GM12878 (cell line): ENCODE measurements around the gene NR6A1. TPM values are rescaled to one million over a fixed set of nuclear protein-coding genes. Genes with fewer than 3 reads are reported as not detected.

ENCODE experiments used
- ATAC-seq: fragments of 200-7000 bp; cut with Tn5 transposase; 3 replicates; pipeline ENCODE4 v1.9.1; 2020; ENCODE audit warnings: mild to moderate bottlenecking, moderate library complexity
- BruUV-seq: library from RNA; stranded (reverse); fragments of 400-500 nt; replicated peaks from 2 replicates; lab custom pipeline; 2021; lab: Mats Ljungman, UMichigan
- CTCF ChIA-PET: fragments of 300-600 bp; sonication (Branson Sonifier 250); formaldehyde crosslinking; extraction: SDS; loops from one replicate; lab custom pipeline; 2021; ENCODE audit warnings: inconsistent platforms; lab: Yijun Ruan, JAX
- POLR2A ChIA-PET: fragments of 350-600 bp; formaldehyde crosslinking; extraction: SDS; loops from one replicate; lab custom pipeline; 2021; ENCODE audit warnings: inconsistent platforms; lab: Charles Lee
- RAD21 ChIA-PET: fragments of 300-600 bp; sonication (Branson Sonifier 250); formaldehyde crosslinking; loops from one replicate; lab custom pipeline; 2023; ENCODE audit warnings: antibody characterized with exemption; ENCODE audit not compliant: unreplicated experiment; lab: Charles Lee
- SMC1A ChIA-PET: fragments of 300-600 bp; sonication (Branson Sonifier 250); formaldehyde crosslinking; loops from one replicate; lab custom pipeline; 2023; ENCODE audit not compliant: unreplicated experiment, uncharacterized antibody; lab: Charles Lee
- DNase-seq: peaks from one replicate; pipeline ENCODE4 v3.0.0-alpha.2; 2011; ENCODE audit warnings: low read depth, low spot score
- FAIRE-seq: peaks from 3 replicates; lab custom pipeline; 2011; peaks lifted over from hg19 to GRCh38; lab: Jason Lieb, UNC
- H2AFZ ChIP-seq: 2 replicates; pipeline ENCODE4 v1.6.0; 2011; ENCODE audit warnings: low read depth, low read length, control low read depth; ENCODE audit not compliant: control insufficient read depth
- H3K27ac ChIP-seq: 2 replicates; pipeline ENCODE4 v1.5.1; 2011; ENCODE audit warnings: control low read depth; ENCODE audit not compliant: control insufficient read depth, insufficient read depth
- H3K27me3 ChIP-seq, 2 experiments: replicated peaks in 1 of 2; 2 replicates each; pipeline versions ENCODE4 v1.6.0 to v1.6.1; 2011; ENCODE audit warnings: low read length in 1 of 2; ENCODE audit not compliant: control insufficient read depth in 2 of 2, insufficient read depth in 2 of 2
- H3K36me3 ChIP-seq, 2 experiments: 2 replicates each; pipeline ENCODE4 v1.5.1; 2011; ENCODE audit warnings: low read length in 1 of 2; ENCODE audit not compliant: control insufficient read depth in 2 of 2, insufficient read depth in 2 of 2
- H3K4me1 ChIP-seq: 2 replicates; pipeline ENCODE4 v1.6.1; 2011; ENCODE audit warnings: mild to moderate bottlenecking, low read length, moderate library complexity, mixed read lengths; ENCODE audit not compliant: control insufficient read depth, insufficient read depth
- H3K4me2 ChIP-seq: 2 replicates; pipeline ENCODE4 v1.6.0; 2011; ENCODE audit warnings: control low read depth; ENCODE audit not compliant: control insufficient read depth, insufficient read depth
- H3K4me3 ChIP-seq: fragments of 200-600 bp; sonication (generic); 2 replicates; pipeline ENCODE4 v1.5.1; 2016
- H3K79me2 ChIP-seq: 2 replicates; pipeline ENCODE4 v1.6.0; 2011; ENCODE audit warnings: low read length; ENCODE audit not compliant: control insufficient read depth, insufficient read depth
- H3K9ac ChIP-seq: 2 replicates; pipeline ENCODE4 v1.8.0; 2011; ENCODE audit warnings: low read length, control low read depth, mixed read lengths; ENCODE audit not compliant: control insufficient read depth, insufficient read depth
- H3K9me3 ChIP-seq: replicated peaks from 3 replicates; pipeline ENCODE4 v1.5.1; 2011; ENCODE audit warnings: mild to moderate bottlenecking, low read length; ENCODE audit not compliant: control insufficient read depth, insufficient read depth
- H4K20me1 ChIP-seq: 2 replicates; pipeline ENCODE4 v1.6.0; 2011; ENCODE audit not compliant: control insufficient read depth, insufficient read depth
- ASH2L ChIP-seq: fragments of 300-600, 200-600 bp; sonication (generic); IDR thresholded peaks from 2 replicates; pipeline ENCODE4 v1.6.1; 2017; ENCODE audit warnings: low read depth, mild to moderate bottlenecking, borderline replicate concordance
- BCLAF1 ChIP-seq: fragments of 450-650 bp; IDR thresholded peaks from 2 replicates; pipeline ENCODE4 v1.6.1; 2017; ENCODE audit warnings: antibody characterized with exemption, mild to moderate bottlenecking, moderate library complexity
- CHD4 ChIP-seq: fragments of 200-600 bp; sonication (generic); IDR thresholded peaks from 2 replicates; pipeline ENCODE4 v1.6.1; 2016; ENCODE audit warnings: mild to moderate bottlenecking
- CUX1 ChIP-seq: IDR thresholded peaks from 2 replicates; pipeline ENCODE4 v1.6.1; 2012; ENCODE audit warnings: improper control_type of control experiment, low read depth, low read length; ENCODE audit not compliant: insufficient replicate concordance
- HDAC6 ChIP-seq: fragments of 200-600 bp; sonication (generic); IDR thresholded peaks from one replicate; pipeline ENCODE4 v1.8.0; 2017; ENCODE audit warnings: antibody characterized with exemption; ENCODE audit not compliant: unreplicated experiment
- PRDM15 ChIP-seq: fragments of 450-650 bp; formaldehyde crosslinking; IDR thresholded peaks from 2 replicates; pipeline ENCODE4 v1.4.0; 2020; ENCODE audit warnings: mild to moderate bottlenecking, moderate library complexity
- ZBTB33 ChIP-seq: fragments of 450-650 bp; IDR thresholded peaks from 2 replicates; pipeline ENCODE4 v1.6.1; 2017; ENCODE audit warnings: mild to moderate bottlenecking
- WGBS: methylation state at CpG from one replicate; pipeline ENCODE4 v1.1.6; 2016; ENCODE audit warnings: low lambda C conversion rate; ENCODE audit not compliant: insufficient replicate concordance, insufficient coverage; ENCODE audit errors: missing lambda C conversion rate; 5-methylcytosine and 5-hydroxymethylcytosine counted together
- in situ Hi-C: fragments of 300-500 bp; cut with MboI; formaldehyde crosslinking; loops from 9 replicates; pipeline ENCODE4 v1.14.3; 2018; ENCODE audit warnings: mixed read lengths
- intact Hi-C: fragments of 100-400 bp; cut with micrococcal nuclease; formaldehyde crosslinking; loops from one replicate; pipeline ENCODE4 v1.14.2; 2022; ENCODE audit not compliant: unreplicated experiment
- polyA plus RNA-seq, 11 experiments: library from polyadenylated mRNA; depleted of rRNA in 4 of 11; unstranded in 6 of 11; stranded (reverse) in 5 of 11; fragments of >200 nt; fragmentation: Nextera tagmentation in 4 of 11; fragmentation: Illumina TruSeq in 1 of 11; extraction: Ambion mirVana in 4 of 11; extraction: Trizol in 1 of 11; gene quantifications; 1 replicate in 1 of 11; 2 replicates in 10 of 11; pipeline versions ENCODE4 v1.2.1 to v1.2.3, GENCODE V29; 2011 to 2016; ENCODE audit warnings: inconsistent platforms in 2 of 11, missing spikeins in 2 of 11, low read depth in 1 of 11
- total RNA-seq, 4 experiments: library from RNA; depleted of rRNA in 3 of 4; stranded (reverse); fragments of >200 nt in 3 of 4; fragmentation: Illumina TruSeq in 1 of 4; extraction: Trizol in 1 of 4; gene quantifications; 2 replicates each; pipeline versions ENCODE4 v1.2.1 to v1.2.3, GENCODE V29; 2013 to 2021

NR6A1 gene
- total and polyA plus RNA-seq, 10 of the 15 experiments (the other 5 are each of a cell fraction or from before 2014, with no cell fraction given) = 1.2 to 9.2 (median 4.6) TPM

GRCh38 chr9:124502711-124503702, 268.1 kb downstream of the NR6A1 start:
- no peak overlapping the region for H2AFZ ChIP-seq
- H3K9ac ChIP-seq = no peak overlapping the region
- SMC1A ChIA-PET = no interaction called here
- no peaks in the 10 kb centered on the region for H3K36me3 ChIP-seq
- no TSS peak for BruUV-seq
- RAD21 ChIA-PET = no interaction called here
- no peaks in the 10 kb centered on the region for H3K9me3 ChIP-seq
- H4K20me1 ChIP-seq = no peaks in the 10 kb centered on the region
- no peak overlapping the region for H3K4me2 ChIP-seq
- peaks cover 11% of the 10 kb centered on the region; the same call in 1 of the 2 replicates for H3K4me1 ChIP-seq
- H3K79me2 ChIP-seq = no peaks in the 10 kb centered on the region
- CTCF ChIA-PET = interaction anchor here (1.2 kb wide), 1 partner anchor 14 kb away, joined by 3 read pairs; no protein-coding TSS in a partner anchor
- H3K4me3 ChIP-seq = no peak overlapping the region
- FAIRE-seq (no peak), DNase-seq (no peak), ATAC-seq (no peak)
- in situ Hi-C loops = no loop called here
- POLR2A ChIA-PET = no interaction called here
- no peak overlapping the region for H3K27ac ChIP-seq
- intact Hi-C loops = no loop called here
- H3K27me3 ChIP-seq = peaks cover 9 to 10% of the 10 kb centered on the region in 2 experiments; a peak in 3 of 4 replicates
- WGBS = 74% methylated on average over 89 of the region's 96 CpGs
- TF ChIP-seq CUX1 = no peak
- TF ChIP-seq HDAC6 = no peak
- no peak for TF ChIP-seq ZBTB33
- no peak for TF ChIP-seq BCLAF1
- no peak for TF ChIP-seq CHD4
- no peak for TF ChIP-seq PRDM15 (CRISPR knock-in tag)
- no peak for TF ChIP-seq ASH2L
